ENCODE results near the gene C1QL4.
A peak's percentile ranks its signal among the peaks of the same experiment; 100 is the strongest.
"Not testable (repeated sequence)": the region's sequence is repeated elsewhere in the genome, so short reads cannot be mapped to it uniquely, and the experiment has no call there.

The C1QL4 gene

DNA sequence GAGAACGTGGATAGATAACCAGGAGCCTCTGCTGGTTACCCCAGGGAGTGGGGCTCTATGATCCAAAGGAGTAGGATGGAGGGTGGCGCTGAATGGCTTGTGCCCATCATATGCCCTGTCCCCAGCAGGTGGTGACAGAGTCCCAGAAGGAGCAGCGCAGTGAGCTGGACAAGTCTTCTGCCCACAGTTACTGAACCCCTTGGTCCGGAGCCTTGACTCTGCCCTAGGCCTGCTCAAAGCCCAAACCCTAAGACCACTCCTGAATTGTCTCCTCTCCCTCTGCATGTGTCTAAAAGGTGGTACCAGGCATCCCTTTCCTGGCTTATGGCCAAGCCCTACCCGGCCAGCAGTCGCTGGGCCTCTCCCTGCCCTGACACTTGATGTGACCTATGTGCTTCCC lies 38.8 kb downstream of the C1QL4 start:
- DNase-seq: no peak

DNA sequence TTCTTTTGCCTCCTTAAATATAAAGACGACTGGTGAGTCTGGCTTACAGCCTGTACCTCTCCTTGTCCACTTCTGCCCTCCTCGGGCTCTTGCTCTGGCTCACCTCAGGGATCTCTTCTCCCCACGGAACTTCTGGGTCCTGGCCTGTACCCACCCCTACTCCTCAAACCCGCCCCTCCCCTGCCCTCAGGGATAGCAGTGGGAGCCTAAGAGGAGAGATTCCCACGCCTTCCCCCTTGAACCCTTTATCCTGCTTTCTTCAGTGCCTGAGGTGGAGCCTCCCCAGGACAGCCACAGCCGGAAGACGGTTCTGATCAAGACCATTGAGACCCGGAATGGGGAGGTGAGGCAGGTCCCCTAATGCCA lies 39.3 kb downstream of the C1QL4 start:
- no peak for DNase-seq

DNA sequence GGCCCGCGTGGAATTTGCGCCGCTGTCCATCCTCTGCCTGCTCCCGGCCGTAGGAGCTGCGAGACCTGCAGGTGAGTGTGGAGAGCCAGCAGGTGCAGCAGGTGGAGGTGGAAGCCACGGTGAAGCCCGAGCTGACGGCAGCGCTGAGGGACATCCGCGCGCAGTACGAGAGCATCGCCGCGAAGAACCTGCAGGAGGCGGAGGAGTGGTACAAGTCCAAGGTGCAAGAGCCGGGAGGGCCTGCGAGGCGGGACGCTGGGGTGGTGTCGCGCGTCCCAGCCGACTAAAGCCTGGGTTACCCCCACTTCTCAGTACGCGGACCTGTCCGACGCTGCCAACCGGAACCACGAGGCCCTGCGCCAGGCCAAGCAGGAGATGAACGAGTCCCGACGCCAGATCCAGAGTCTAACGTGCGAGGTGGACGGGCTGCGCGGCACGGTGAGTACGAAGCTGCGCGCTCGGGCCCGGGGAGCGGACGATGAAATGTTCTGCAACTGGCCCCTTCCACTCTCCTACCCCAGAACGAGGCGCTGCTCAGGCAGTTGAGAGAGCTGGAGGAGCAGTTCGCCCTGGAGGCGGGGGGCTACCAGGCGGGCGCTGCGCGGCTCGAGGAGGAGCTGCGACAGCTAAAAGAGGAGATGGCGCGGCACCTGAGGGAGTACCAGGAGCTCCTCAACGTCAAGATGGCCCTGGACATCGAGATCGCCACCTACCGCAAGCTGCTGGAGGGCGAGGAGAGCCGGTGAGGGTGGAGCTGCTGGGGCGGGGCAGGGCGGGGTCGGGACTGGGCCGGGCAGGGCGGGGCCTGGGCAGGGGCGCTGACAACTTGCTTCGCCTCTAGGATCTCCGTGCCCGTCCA lies 39.9 kb downstream of the C1QL4 start:
- no peak for DNase-seq

DNA sequence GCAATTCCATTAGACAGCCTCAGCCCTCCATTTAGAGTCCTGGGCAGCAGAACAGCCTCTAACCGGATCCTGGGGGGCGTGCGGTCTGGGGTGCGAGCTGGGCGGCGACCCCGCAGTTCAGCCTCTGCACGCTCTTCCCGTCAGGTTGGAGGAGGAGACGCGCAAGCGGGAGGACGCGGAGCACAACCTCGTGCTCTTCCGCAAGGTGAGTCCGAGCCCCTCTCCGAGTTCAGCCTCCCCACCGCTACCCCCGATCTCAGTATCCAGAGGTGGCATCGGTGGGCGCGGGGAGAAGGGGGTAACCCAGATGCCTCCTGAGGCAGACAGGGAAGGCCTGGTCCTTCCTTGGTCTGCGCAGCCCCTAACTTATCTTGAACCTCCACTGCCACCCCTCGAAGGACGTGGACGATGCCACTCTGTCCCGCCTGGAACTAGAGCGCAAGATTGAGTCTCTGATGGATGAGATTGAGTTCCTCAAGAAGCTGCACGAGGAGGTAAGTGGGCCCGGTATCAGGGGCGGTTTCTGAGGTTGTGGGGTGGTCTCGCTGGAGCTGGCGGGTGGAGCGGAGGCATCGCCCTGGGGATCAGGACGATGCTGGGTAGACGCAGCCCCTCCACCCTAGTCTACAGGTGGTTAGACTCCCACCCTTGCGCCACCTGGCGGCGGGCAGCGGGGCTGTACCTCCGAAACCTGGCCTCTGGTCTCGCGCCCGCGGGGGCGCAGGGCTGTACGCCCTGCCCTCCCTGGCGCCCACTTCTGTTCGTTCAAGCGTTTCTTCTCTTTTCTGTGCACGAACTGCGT lies 40.8 kb downstream of the C1QL4 start:
- DNase-seq: no peak

DNA sequence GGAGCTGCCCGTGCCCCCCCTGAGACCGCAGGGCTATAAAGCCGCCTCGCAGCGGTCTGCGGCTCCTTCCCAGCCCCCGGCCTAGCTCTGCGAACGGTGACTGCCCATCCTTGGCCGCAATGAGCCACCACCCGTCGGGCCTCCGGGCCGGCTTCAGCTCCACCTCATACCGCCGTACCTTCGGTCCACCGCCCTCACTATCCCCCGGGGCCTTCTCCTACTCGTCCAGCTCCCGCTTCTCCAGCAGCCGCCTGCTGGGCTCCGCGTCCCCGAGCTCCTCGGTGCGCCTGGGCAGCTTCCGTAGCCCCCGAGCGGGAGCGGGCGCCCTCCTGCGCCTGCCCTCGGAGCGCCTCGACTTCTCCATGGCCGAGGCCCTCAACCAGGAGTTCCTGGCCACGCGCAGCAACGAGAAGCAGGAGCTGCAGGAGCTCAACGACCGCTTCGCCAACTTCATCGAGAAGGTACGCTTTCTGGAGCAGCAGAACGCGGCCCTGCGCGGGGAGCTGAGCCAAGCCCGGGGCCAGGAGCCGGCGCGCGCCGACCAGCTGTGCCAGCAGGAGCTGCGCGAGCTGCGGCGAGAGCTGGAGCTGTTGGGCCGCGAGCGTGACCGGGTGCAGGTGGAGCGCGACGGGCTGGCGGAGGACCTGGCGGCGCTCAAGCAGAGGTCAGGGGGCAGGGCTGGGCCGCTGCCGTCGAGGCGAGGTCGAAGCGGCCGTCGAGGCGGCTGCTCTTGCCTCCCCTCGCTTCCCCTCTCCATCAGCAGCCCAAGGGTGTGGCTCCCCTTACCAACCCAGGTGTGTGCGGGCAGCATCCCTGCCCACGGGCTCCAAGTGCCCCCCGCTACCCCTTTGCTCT lies 41.7 kb downstream of the C1QL4 start, which contains the start of gene PRPH:
Gene PRPH (plus strand): TSS at position 66 of the 855 bp plus-strand sequence. CDS start 54 bp downstream, at position 120.
- DNase-seq: no peak

DNA sequence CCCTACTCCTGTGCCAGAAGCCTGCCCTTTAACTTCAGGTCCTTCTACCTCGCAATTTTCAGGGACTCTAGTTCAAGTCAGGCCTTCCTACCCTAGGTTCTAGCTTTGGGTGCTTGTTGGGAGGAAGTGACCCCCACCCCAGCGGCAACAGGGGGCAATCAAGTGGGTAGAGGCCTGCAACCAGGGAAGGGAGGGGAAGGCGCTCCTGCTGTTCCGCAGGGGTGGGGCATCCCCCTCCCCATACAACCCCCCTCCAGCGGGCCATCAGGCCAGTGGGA lies 42.2 kb downstream of the C1QL4 start:
- no peak for DNase-seq

DNA sequence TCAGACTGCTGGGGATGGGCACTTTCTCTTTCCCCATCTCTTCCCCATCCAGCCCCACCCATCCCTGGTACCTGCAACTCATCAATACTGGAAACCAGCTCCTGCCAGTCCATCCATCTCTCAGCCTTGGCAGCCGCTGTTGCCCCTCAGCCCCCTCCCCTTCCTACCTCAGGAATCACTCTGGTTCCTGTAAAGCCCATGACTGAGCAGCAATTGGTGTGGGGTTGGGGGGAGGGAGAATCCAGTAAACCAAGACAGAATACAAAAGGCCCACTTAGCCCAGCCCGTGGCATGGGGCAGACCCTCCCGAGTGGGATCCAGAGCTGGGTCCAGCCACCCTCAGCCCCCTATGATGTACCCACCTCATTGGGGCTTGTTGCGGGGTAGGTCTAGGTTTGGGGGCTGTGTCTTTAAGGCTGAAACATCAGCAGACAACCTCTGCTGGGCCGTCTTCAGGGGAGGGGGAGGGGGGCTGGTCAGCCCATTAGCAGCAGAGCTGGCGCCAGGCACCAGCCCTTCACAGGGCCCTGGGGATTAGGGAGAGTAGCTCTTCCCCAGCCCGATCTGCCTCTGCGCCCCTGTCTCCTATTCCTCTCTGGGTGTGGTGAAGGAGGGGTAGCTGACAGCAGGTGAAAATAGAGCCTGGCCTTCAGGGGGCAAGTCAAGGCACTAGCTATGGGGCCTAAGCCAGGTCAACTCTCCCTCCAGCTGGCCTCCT lies 42.7 kb downstream of the C1QL4 start:
- no peak for DNase-seq

DNA sequence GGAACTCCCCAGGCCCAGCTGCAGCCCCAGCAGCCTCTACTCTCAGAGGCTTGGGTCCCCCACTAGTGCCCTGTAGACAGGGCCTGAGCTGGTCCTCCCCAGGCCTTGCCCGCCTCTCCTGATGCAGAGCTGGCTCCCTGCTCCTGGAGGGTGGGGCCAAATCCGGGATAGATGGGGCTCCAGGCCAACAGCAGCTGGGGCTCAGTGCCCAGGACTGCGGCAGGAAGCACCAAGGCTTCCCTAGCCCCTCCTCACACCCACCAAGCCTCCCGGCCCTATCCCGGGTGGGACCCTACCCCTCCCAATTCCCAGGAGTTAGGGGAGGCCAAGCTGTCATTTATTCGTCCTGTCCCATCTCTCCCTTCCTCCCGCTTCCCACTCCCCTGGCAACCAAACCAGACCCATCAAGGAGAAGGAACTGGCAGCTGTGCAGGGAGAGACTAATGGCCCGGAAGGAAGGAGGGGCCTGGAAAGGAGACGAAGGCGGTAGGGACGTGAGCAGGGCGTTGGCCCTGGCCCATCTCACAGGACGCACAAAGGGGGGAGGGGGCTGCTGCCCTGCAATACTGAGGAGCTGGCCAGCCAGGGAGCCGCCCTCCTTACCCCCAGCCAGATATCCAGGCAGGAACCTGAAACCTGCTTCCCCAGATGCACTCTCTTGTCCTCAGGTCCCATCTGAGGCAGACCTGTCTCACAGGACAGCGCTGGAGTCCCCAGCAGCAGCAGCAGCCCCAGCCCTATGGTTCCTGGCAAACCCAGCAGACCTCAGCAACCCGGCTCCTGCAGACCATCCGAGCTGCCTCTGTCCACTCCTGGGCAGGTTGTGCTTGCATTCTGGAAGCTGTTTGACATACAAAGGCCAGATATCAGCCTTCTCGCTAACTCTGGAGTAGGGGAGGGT lies 43.7 kb downstream of the C1QL4 start:
- DNase-seq: no peak

DNA sequence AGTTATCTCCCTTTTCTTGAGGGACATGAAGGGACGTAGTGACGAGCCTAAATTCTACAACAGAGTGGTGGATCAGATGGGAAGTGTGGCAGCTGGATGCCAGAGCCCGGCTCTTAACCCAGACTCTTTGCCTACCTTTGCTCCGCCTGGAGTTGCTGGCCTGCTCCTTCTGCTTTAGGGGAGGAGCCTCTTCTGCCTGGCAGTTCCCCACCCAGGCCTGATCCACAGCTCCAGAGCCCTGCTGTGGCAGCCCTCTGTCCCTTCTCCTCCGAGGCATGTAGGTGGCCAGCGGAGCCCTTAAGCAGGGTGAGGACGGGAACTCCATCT lies 44.3 kb downstream of the C1QL4 start:
- DNase-seq: no peak

DNA sequence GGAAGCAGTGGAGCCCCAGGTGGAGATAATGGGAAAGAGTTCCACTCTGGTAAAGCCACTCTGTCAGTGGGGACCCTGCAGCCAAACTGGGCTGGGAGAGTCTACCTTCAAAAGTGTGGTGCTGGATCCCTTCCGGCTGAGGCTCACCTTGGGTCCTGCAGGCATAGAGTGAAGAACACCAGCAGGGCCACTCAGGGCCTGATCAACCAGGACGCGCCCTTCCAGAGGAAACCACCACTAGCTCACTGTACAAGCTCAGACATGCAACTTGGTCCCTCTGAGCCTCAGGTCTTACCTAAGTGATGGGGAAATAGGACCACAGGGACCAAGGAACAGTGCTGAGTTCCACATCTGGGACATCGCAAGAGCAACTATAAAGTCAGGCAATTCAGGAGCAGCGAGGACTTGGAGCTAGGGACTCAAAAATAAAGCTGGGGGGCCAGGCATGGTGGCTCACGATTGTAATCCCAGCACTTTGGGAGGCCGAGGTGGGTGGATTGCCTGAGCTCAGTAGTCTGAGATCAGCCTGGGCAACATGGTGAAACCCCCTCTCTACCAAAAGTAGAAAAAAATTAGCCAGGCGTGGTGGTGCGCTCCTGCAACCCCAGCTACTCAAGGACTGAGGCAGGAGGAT lies 47.9 kb downstream of the C1QL4 start:
- no peak for DNase-seq

DNA sequence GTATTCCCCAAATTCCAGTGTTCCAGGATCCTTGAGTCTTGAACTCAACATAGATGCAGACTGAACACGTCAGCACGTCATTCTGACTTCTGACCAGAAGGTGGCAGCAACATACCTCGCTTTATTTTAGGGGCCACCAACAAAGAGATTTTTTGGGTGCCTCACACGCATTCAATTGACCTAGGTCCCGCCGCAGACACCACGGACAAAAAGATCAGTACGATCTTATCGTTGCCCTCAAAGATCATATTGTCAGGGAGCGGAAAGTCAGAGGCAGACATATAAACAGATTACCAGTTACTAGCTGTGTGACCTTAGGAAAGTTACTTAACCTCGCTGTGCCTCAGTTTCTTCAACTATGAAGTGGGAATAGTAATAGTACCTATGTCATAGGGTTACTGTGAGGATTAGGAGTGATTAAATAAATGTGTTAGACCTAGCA lies 48.6 kb downstream of the C1QL4 start:
- DNase-seq: peak; percentile 46

DNA sequence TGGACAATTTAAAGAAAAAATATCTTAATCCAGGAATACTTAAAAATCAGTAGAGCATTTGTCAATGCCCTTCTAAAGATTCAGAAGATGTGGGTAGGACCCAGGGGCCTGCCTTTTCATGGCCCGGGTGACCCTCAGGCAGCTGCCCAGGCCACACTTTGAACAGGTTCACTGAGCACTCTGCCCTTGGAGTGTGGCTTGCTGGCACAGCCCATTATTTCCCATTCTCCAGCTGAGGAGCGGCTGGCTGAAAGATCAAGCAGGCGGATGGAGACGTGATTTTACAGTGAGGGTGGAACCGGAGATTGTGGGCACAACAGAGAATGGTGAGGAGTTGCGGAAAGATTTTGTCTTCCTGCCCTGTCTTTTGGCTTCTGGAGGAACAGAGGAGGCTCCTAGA lies 49.1 kb downstream of the C1QL4 start:
- DNase-seq: no peak

DNA sequence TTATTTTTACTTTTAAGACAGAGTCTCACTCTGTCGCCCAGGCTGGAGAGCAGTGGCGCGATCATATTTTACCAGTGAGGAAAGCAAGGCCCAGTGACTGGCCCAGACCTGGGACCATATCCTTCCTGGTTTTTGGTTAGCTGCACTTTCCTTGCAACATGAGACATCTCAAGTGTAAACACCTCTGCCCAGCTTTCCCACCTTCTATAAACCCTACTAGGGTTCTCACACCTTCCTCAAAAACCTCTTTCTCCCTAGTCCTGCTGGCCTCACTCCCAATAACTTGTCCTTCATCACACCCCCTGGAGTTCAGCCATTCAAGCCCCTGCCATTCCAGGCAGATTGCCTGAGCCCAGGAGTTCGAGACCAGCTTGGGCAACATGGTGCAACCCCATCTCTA lies 52.3 kb downstream of the C1QL4 start:
- DNase-seq: no peak

DNA sequence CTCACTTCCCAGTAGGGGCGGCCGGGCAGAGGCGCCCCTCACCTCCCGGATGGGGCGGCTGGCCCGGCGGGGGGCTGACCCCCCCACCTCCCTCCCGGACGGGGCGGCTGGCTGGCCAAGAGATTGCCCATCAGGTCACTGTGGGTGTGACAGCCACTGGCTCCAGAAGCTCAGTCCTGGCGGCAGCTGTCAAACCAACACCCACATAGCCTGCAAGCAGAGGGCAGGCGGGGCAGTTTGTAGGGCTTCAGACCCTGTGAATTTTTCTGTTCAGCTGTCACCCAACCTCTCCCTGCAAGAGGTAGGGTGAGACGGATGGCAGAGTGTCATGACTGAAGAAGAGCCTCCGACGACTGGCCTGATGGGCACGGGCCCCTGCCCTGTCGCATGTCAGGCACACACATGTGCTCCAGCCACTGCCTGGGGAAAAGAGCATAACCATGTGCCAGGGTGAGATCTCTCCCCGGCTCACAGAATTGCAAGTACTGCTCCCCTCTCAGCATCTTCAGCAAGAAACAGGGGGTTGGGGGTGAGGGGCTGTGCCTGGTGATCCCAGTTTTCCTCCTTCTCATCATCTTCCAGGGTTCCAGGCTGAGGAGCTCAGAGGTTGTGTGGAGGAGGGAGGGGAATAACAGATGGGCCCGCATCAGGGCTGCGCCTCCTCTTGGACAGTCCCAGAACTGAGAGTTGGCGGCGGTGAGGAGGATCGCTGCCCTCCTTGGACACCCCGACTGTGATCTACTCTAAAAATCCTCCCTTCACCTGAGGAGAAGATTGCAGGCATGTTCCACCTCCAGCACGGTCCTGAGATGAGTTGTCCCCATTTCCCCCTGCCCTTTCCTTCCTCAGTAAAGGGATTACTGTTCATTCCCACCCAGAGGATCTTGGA lies 53.2 kb downstream of the C1QL4 start:
- DNase-seq: no peak

DNA sequence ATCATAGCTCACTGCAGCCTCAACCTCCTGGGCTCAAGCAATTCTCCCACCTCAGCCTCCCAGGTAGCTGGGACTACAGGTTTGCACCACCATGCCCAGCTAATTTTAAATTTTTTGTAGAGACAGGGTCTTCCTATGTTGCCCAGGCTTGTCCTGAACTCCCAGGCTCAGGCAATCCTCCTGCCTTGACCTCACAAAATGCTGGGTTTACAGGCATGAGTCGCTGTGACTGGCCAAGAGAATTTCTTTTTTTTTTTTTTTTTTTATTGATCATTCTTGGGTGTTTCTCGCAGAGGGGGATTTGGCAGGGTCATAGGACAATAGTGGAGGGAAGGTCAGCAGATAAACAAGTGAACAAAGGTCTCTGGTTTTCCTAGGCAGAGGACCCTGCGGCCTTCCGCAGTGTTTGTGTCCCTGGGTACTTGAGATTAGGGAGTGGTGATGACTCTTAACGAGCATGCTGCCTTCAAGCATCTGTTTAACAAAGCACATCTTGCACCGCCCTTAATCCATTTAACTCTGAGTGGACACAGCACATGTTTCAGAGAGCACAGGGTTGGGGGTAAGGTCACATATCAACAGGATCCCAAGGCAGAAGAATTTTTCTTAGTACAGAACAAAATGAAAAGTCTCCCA lies 54.1 kb downstream of the C1QL4 start:
- not testable (repeated sequence) for DNase-seq

Measured in fibroblast of skin of right biceps (primary cell).